ENCODE data around the gene GLB1L3. TPM values are rescaled to one million over a fixed set of nuclear protein-coding genes. Genes with fewer than 3 reads are reported as not detected.

GLB1L3 gene
- total and polyA plus RNA-seq, 10 donors: 0.13 to 0.25 (median 0.21) TPM; not detected in 4

DNA sequence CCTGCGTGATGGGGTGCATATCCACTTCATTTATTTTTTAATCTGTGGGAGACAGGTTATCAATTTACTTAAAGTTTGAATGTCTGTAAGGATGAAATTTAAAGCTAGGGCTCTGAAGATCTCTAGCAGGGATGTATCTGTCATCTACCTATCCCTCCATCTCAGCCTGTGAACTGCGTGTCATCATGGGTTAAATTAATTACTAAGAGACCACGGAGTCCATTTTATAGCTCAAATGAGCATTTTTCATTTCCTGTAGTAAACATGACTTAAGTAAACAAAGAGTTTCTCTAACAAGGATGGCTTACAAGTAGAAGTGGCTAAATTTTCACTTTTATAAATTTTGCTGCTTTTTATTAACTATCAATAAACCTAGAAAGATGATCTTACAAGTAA lies 2.9 kb upstream of the GLB1L3 start:
- no peak for TF ChIP-seq POLR2AphosphoS5 (IDR thresholded peaks at IDR 0.05)
- TF ChIP-seq POLR2A (IDR thresholded peaks at IDR 0.05): no peak
- TF ChIP-seq, protein P1, sequence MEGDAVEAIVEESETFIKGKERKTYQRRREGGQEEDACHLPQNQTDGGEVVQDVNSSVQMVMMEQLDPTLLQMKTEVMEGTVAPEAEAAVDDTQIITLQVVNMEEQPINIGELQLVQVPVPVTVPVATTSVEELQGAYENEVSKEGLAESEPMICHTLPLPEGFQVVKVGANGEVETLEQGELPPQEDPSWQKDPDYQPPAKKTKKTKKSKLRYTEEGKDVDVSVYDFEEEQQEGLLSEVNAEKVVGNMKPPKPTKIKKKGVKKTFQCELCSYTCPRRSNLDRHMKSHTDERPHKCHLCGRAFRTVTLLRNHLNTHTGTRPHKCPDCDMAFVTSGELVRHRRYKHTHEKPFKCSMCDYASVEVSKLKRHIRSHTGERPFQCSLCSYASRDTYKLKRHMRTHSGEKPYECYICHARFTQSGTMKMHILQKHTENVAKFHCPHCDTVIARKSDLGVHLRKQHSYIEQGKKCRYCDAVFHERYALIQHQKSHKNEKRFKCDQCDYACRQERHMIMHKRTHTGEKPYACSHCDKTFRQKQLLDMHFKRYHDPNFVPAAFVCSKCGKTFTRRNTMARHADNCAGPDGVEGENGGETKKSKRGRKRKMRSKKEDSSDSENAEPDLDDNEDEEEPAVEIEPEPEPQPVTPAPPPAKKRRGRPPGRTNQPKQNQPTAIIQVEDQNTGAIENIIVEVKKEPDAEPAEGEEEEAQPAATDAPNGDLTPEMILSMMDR (IDR thresholded peaks at IDR 0.05 in 8 of 11, conservative IDR thresholded peaks at IDR 0.05 in 3 of 11): no peak
- WGBS, 5 donors: 41 to 57% (median 47%) methylated on average over 3 of the region's 3 CpGs
- Histone ChIP-seq H3K4me3 (no peak overlapping the region), H3K36me3 (no peaks in the 10 kb centered on the region), H3K9me3 (peaks cover 0 to 6% (median under 1%) of the 10 kb centered on the region in 8 donors), H3K4me1 (peaks cover 17 to 46% (median 26%) of the 10 kb centered on the region in 6 donors), H3K27me3 (replicated peaks in 1 of 7) (peaks cover 4 to 90% (median 73%) of the 10 kb centered on the region in 7 donors), H3K27ac (no peak overlapping the region)
- no peak for DNase-seq
- intact Hi-C loops (cut with DNase I; ENCODE audit: low total_unique reads): no loop called here

DNA sequence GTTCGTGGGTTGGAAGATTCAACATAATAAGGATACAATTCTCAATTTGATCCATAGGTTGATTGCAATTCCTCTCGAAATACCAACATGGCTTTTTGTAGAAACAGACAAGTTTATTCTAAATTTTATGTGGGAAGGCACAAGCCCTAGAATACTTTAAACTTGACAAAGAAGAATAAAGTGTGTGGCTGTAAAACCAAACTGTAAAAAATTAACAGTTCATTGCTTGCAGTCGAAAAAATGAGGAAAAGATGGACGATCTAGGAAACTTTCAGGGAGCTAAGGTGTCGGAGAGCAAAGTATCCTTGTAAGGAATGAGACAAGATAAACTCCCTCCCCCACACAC lies 1.0 kb upstream of the GLB1L3 start:
- TF ChIP-seq POLR2AphosphoS5 (IDR thresholded peaks at IDR 0.05): no peak
- TF ChIP-seq POLR2A (IDR thresholded peaks at IDR 0.05): no peak
- TF ChIP-seq, protein P1 (IDR thresholded peaks at IDR 0.05 in 8 of 11, conservative IDR thresholded peaks at IDR 0.05 in 3 of 11): no peak
- 18 to 31% (median 23%) methylated on average over 5 of the region's 5 CpGs for WGBS, 5 donors
- DNase-seq: no peak

DNA sequence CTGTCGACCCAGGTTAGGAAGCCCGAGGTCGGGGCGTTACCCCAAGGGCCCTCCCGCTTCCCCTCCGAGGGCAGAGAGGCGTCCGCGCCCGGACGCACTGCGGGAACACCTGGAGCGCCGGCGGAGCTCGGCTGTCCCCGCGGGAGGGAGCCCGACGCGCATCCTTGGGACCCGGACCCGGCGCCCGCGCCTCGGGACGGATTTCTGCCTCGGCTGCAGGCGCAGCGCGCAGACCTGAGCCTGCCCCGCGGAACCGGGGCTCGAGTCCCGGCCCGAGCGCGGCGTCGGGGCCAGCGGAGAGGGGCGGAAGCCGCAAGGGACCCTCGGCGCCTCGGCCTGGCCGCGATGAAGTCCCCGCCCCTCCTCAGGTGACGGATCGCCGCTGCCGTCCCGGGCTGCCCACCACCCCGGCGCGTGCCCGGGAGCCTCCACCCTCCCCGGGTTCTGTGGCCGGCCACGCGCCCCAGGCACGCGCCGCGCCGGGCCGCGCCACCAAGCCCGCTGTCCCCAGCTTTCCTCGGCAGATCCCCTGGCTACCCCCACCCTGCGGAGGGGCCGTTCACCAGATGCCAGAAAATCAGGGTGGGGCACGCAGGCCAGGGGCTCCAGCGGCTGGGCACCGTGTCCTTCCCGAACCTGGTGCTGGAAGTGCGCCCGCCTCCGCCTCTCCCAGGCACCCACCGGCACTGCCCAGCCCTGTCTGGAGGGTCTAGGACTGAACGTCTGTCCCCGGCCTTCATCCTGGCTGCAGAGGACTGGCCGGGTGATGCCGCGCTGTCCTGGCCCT lies 410 bp downstream of the GLB1L3 start:
- H3K36me3 ChIP-seq: no peaks in the 10 kb centered on the region
- intact Hi-C loops (cut with DNase I; ENCODE audit: low total_unique reads): no loop called here
- peak overlapping the region; percentile 8 to 76 (median 49) for H3K4me3 ChIP-seq
- H3K27me3 ChIP-seq (replicated peaks in 1 of 7): peaks cover 4 to 86% (median 72%) of the 10 kb centered on the region in 7 donors
- no peak for DNase-seq
- TF ChIP-seq, protein P1 (IDR thresholded peaks at IDR 0.05 in 8 of 11, conservative IDR thresholded peaks at IDR 0.05 in 3 of 11): peak in 2 of 11 experiments; percentile 5 to 9
- TF ChIP-seq POLR2AphosphoS5 (IDR thresholded peaks at IDR 0.05): no peak
- H3K4me1 ChIP-seq: peaks cover 17 to 38% (median 26%) of the 10 kb centered on the region in 6 donors
- H3K27ac ChIP-seq: no peak overlapping the region
- WGBS, 5 donors: 2 to 4% (median 2%) methylated on average over 14 to 88 of the region's 88 CpGs
- H3K9me3 ChIP-seq: peaks cover 0 to 10% (median 2%) of the 10 kb centered on the region in 8 donors

More for the DNA sequence above, 1.0 kb upstream of the GLB1L3 start:
- H3K27ac ChIP-seq: peak overlapping the region in 1 of 8 donors; percentile 5
- peaks cover 4 to 96% (median 72%) of the 10 kb centered on the region in 7 donors for H3K27me3 ChIP-seq (replicated peaks in 1 of 7)
- peaks cover 0 to 10% (median 2%) of the 10 kb centered on the region in 8 donors for H3K9me3 ChIP-seq
- H3K36me3 ChIP-seq: no peaks in the 10 kb centered on the region
- H3K4me3 ChIP-seq: peak overlapping the region in 3 of 8 donors; percentile 51 to 76 (median 52)
- intact Hi-C loops (cut with DNase I; ENCODE audit: low total_unique reads): no loop called here
- H3K4me1 ChIP-seq: peaks cover 17 to 43% (median 26%) of the 10 kb centered on the region in 6 donors

All from spleen (tissue), 11 donors.